ENCODE measurements around the gene SLC39A6. TPM values are rescaled to one million over a fixed set of nuclear protein-coding genes. Genes with fewer than 3 reads are reported as not detected.

SLC39A6 gene
- total and polyA plus RNA-seq, 2 of the 13 experiments (the other 11 are each of a cell fraction or from before 2014, with no cell fraction given) = 41.7 to 59.2 TPM

DNA sequence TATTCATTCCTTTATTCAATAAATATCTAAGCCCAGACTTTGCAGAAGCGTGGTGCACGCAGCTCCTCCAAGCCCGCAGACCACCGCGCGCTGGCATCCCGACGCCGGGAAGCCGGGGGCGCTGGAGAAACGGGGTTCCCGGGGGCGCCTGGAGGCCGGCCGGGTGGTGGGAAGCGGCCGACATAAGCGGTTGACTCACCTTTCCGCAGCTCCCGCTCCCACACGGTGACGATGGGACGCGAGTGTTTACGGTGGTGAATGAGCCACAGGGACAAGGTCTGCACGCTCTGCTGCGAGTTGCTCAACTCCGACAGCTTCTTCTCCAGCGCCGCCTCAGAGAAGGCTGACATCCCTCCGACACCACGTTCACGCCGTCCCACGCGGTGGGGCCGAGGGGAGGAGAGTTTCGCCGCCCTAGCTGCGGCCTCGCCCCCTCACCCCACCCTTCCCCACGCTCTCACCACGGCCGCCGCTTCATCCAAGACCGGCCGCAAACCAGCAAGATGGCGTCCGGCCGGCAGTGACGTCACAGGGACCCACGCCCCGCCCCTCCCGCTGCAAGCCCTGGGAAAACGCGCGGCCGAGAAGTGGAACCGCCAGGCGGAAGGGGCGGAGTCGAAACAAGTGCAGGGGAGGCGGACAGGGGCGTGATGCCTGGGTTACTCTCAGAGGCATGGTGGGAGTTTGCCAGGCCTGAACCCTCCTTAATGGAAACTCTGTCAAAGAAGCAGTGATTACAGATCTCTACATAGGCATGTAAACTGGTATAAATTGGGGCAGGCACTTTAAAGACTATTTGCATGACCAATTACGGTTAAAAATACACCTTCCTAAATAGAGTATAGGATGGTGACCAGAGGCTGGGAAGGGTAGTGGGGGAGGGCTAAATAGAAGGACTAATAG lies 61.8 kb downstream of the SLC39A6 start, which contains the start of gene RPRD1A (continued):
- TF ChIP-seq HINFP (CRISPR knock-in tag; IDR thresholded peaks at IDR 0.05; ENCODE audit: low read depth) (no peak), ZNF17 (CRISPR knock-in tag; IDR thresholded peaks at IDR 0.05) (no peak), KAT8 (CRISPR knock-in tag; IDR thresholded peaks at IDR 0.05) (peak; percentile 84), SSRP1 (CRISPR knock-in tag; IDR thresholded peaks at IDR 0.05) (no peak), KLF12 (CRISPR knock-in tag; IDR thresholded peaks at IDR 0.05; ENCODE audit: borderline replicate concordance) (peak; percentile 31), ARID2 (CRISPR knock-in tag; IDR thresholded peaks at IDR 0.05; ENCODE audit: borderline replicate concordance) (no peak), MTF2 (CRISPR knock-in tag; IDR thresholded peaks at IDR 0.05; ENCODE audit: borderline replicate concordance) (no peak), STAT6 (CRISPR knock-in tag; IDR thresholded peaks at IDR 0.05; ENCODE audit: borderline replicate concordance) (no peak), SNAPC2 (CRISPR knock-in tag; IDR thresholded peaks at IDR 0.05) (no peak), ETV5 (CRISPR knock-in tag; IDR thresholded peaks at IDR 0.05; ENCODE audit: borderline replicate concordance) (peak; percentile 61; the same call in 1 of the 2 replicates), POLR2A (IDR thresholded peaks at IDR 0.05; ENCODE audit: insufficient read depth in 1 of 2, low read depth in 2 of 2, low read length in 2 of 2) (peak; percentile 83 to 84), ZNF484 (CRISPR knock-in tag; IDR thresholded peaks at IDR 0.05; ENCODE audit: borderline replicate concordance, low read depth) (no peak), TCF12 (IDR thresholded peaks at IDR 0.05) (no peak), TCF12 (CRISPR knock-in tag; IDR thresholded peaks at IDR 0.05) (no peak), ZNF704 (CRISPR knock-in tag; IDR thresholded peaks at IDR 0.05; ENCODE audit: borderline replicate concordance) (no peak), ARNTL (CRISPR knock-in tag; IDR thresholded peaks at IDR 0.05) (no peak; the same call in 1 of the 2 replicates), THAP11 (CRISPR knock-in tag; IDR thresholded peaks at IDR 0.05) (peak; percentile 87), FOXA1 (IDR thresholded peaks at IDR 0.05) (no peak), FOXA1 (CRISPR knock-in tag; IDR thresholded peaks at IDR 0.05) (0 out of 2 replicates have a peak, but pooled peaks have one; percentile 9), MAZ (IDR thresholded peaks at IDR 0.05; ENCODE audit: borderline replicate concordance, low read depth, low read length) (0 out of 2 replicates have a peak, but pooled peaks have one; percentile 59), MAZ (CRISPR knock-in tag; IDR thresholded peaks at IDR 0.05; ENCODE audit: low read depth) (no peak)
- TF ChIP-seq, protein P1, sequence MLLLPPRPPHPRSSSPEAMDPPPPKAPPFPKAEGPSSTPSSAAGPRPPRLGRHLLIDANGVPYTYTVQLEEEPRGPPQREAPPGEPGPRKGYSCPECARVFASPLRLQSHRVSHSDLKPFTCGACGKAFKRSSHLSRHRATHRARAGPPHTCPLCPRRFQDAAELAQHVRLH (CRISPR knock-in tag; IDR thresholded peaks at IDR 0.05; ENCODE audit: borderline replicate concordance, low read depth) = no peak
- TF ChIP-seq, protein P2, sequence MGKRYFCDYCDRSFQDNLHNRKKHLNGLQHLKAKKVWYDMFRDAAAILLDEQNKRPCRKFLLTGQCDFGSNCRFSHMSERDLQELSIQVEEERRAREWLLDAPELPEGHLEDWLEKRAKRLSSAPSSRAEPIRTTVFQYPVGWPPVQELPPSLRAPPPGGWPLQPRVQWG (CRISPR knock-in tag; IDR thresholded peaks at IDR 0.05; ENCODE audit: borderline replicate concordance, low read depth) = no peak
